Measurements from ENCODE around the gene HIC2.
"Not testable (repeated sequence)": the region's sequence is repeated elsewhere in the genome, so short reads cannot be mapped to it uniquely, and the experiment has no call there.

Gene HIC2

GRCh38 chr22:21402763-21403314 lies 14.3 kb upstream of the HIC2 start:
- not testable (repeated sequence) for H3K27me3 ChIP-seq (ENCODE audit: control insufficient read depth in 5 of 5, insufficient read depth in 4 of 5, low read length in 5 of 5); H3K4me3 ChIP-seq (ENCODE audit: low read depth in 1 of 5, low read length in 5 of 5); H3K4me1 ChIP-seq (ENCODE audit: control insufficient read depth in 5 of 5, insufficient read depth in 5 of 5, low read length in 5 of 5); H3K9ac ChIP-seq (ENCODE audit: low read length in 5 of 5); H3K27ac ChIP-seq (ENCODE audit: low read depth, low read length); H3K9me3 ChIP-seq (ENCODE audit: control insufficient read depth in 5 of 5, low read length in 5 of 5); H3K36me3 ChIP-seq (ENCODE audit: control insufficient read depth in 5 of 5, insufficient read depth in 5 of 5, low read length in 5 of 5)

GRCh38 chr22:21407139-21407538 lies 10.0 kb upstream of the HIC2 start:
- H3K36me3 ChIP-seq (ENCODE audit: control insufficient read depth in 5 of 5, insufficient read depth in 5 of 5, low read length in 5 of 5); H3K9me3 ChIP-seq (ENCODE audit: control insufficient read depth in 5 of 5, low read length in 5 of 5); H3K9ac ChIP-seq (ENCODE audit: low read length in 5 of 5); H3K4me3 ChIP-seq (ENCODE audit: low read depth in 1 of 5, low read length in 5 of 5); H3K27ac ChIP-seq (ENCODE audit: low read depth, low read length); H3K4me1 ChIP-seq (ENCODE audit: control insufficient read depth in 5 of 5, insufficient read depth in 5 of 5, low read length in 5 of 5); H3K27me3 ChIP-seq (ENCODE audit: control insufficient read depth in 5 of 5, insufficient read depth in 4 of 5, low read length in 5 of 5): not testable (repeated sequence)

- not testable (repeated sequence) for H3K27ac ChIP-seq (ENCODE audit: low read depth, low read length); H3K4me3 ChIP-seq (ENCODE audit: low read depth in 1 of 5, low read length in 5 of 5); H3K9ac ChIP-seq (ENCODE audit: low read length in 5 of 5); H3K36me3 ChIP-seq (ENCODE audit: control insufficient read depth in 5 of 5, insufficient read depth in 5 of 5, low read length in 5 of 5); H3K27me3 ChIP-seq (ENCODE audit: control insufficient read depth in 5 of 5, insufficient read depth in 4 of 5, low read length in 5 of 5); H3K9me3 ChIP-seq (ENCODE audit: control insufficient read depth in 5 of 5, low read length in 5 of 5); H3K4me1 ChIP-seq (ENCODE audit: control insufficient read depth in 5 of 5, insufficient read depth in 5 of 5, low read length in 5 of 5)
Observed at GRCh38 chr22:21407792-21408191, 9.4 kb upstream of the HIC2 start.

GRCh38 chr22:21416375-21416774 lies 796 bp upstream of the HIC2 start:
- H3K9ac ChIP-seq (ENCODE audit: low read length in 5 of 5); H3K27me3 ChIP-seq (ENCODE audit: control insufficient read depth in 5 of 5, insufficient read depth in 4 of 5, low read length in 5 of 5); H3K36me3 ChIP-seq (ENCODE audit: control insufficient read depth in 5 of 5, insufficient read depth in 5 of 5, low read length in 5 of 5); H3K4me3 ChIP-seq (ENCODE audit: low read depth in 1 of 5, low read length in 5 of 5); H3K27ac ChIP-seq (ENCODE audit: low read depth, low read length); H3K4me1 ChIP-seq (ENCODE audit: control insufficient read depth in 5 of 5, insufficient read depth in 5 of 5, low read length in 5 of 5); H3K9me3 ChIP-seq (ENCODE audit: control insufficient read depth in 5 of 5, low read length in 5 of 5): not testable (repeated sequence)

GRCh38 chr22:21417853-21418252 lies 682 bp downstream of the HIC2 start:
- not testable (repeated sequence) for H3K27me3 ChIP-seq (ENCODE audit: control insufficient read depth in 5 of 5, insufficient read depth in 4 of 5, low read length in 5 of 5); H3K4me1 ChIP-seq (ENCODE audit: control insufficient read depth in 5 of 5, insufficient read depth in 5 of 5, low read length in 5 of 5); H3K27ac ChIP-seq (ENCODE audit: low read depth, low read length); H3K36me3 ChIP-seq (ENCODE audit: control insufficient read depth in 5 of 5, insufficient read depth in 5 of 5, low read length in 5 of 5); H3K9me3 ChIP-seq (ENCODE audit: control insufficient read depth in 5 of 5, low read length in 5 of 5); H3K9ac ChIP-seq (ENCODE audit: low read length in 5 of 5)
- peak overlapping the region in 3 of 5 donors; percentile 42 to 56 (median 49) for H3K4me3 ChIP-seq (ENCODE audit: low read depth in 1 of 5, low read length in 5 of 5)

- H3K36me3 ChIP-seq (ENCODE audit: control insufficient read depth in 5 of 5, insufficient read depth in 5 of 5, low read length in 5 of 5); H3K27me3 ChIP-seq (ENCODE audit: control insufficient read depth in 5 of 5, insufficient read depth in 4 of 5, low read length in 5 of 5); H3K4me3 ChIP-seq (ENCODE audit: low read depth in 1 of 5, low read length in 5 of 5); H3K4me1 ChIP-seq (ENCODE audit: control insufficient read depth in 5 of 5, insufficient read depth in 5 of 5, low read length in 5 of 5); H3K9me3 ChIP-seq (ENCODE audit: control insufficient read depth in 5 of 5, low read length in 5 of 5); H3K27ac ChIP-seq (ENCODE audit: low read depth, low read length); H3K9ac ChIP-seq (ENCODE audit: low read length in 5 of 5): not testable (repeated sequence)
Observed at GRCh38 chr22:21418974-21419638, 1.9 kb downstream of the HIC2 start.

GRCh38 chr22:21420180-21420763 lies 3.1 kb downstream of the HIC2 start:
- not testable (repeated sequence) for H3K9me3 ChIP-seq (ENCODE audit: control insufficient read depth in 5 of 5, low read length in 5 of 5); H3K27ac ChIP-seq (ENCODE audit: low read depth, low read length); H3K4me1 ChIP-seq (ENCODE audit: control insufficient read depth in 5 of 5, insufficient read depth in 5 of 5, low read length in 5 of 5); H3K27me3 ChIP-seq (ENCODE audit: control insufficient read depth in 5 of 5, insufficient read depth in 4 of 5, low read length in 5 of 5); H3K9ac ChIP-seq (ENCODE audit: low read length in 5 of 5); H3K4me3 ChIP-seq (ENCODE audit: low read depth in 1 of 5, low read length in 5 of 5); H3K36me3 ChIP-seq (ENCODE audit: control insufficient read depth in 5 of 5, insufficient read depth in 5 of 5, low read length in 5 of 5)

- H3K27me3 ChIP-seq (ENCODE audit: control insufficient read depth in 5 of 5, insufficient read depth in 4 of 5, low read length in 5 of 5); H3K36me3 ChIP-seq (ENCODE audit: control insufficient read depth in 5 of 5, insufficient read depth in 5 of 5, low read length in 5 of 5); H3K4me3 ChIP-seq (ENCODE audit: low read depth in 1 of 5, low read length in 5 of 5); H3K4me1 ChIP-seq (ENCODE audit: control insufficient read depth in 5 of 5, insufficient read depth in 5 of 5, low read length in 5 of 5); H3K9me3 ChIP-seq (ENCODE audit: control insufficient read depth in 5 of 5, low read length in 5 of 5); H3K27ac ChIP-seq (ENCODE audit: low read depth, low read length); H3K9ac ChIP-seq (ENCODE audit: low read length in 5 of 5): not testable (repeated sequence)
Observed at GRCh38 chr22:21424084-21424709, 7.0 kb downstream of the HIC2 start.

- not testable (repeated sequence) for H3K9ac ChIP-seq (ENCODE audit: low read length in 5 of 5); H3K27ac ChIP-seq (ENCODE audit: low read depth, low read length); H3K9me3 ChIP-seq (ENCODE audit: control insufficient read depth in 5 of 5, low read length in 5 of 5); H3K4me1 ChIP-seq (ENCODE audit: control insufficient read depth in 5 of 5, insufficient read depth in 5 of 5, low read length in 5 of 5); H3K27me3 ChIP-seq (ENCODE audit: control insufficient read depth in 5 of 5, insufficient read depth in 4 of 5, low read length in 5 of 5); H3K4me3 ChIP-seq (ENCODE audit: low read depth in 1 of 5, low read length in 5 of 5); H3K36me3 ChIP-seq (ENCODE audit: control insufficient read depth in 5 of 5, insufficient read depth in 5 of 5, low read length in 5 of 5)
Observed at GRCh38 chr22:21434378-21435233, 17.4 kb downstream of the HIC2 start.

Measured in subcutaneous abdominal adipose tissue (tissue), 5 donors.